Upper lobe of left lung (tissue), 6 donors: ENCODE data around the gene KCNIP4. TPM values are rescaled to one million over a fixed set of nuclear protein-coding genes. Genes with fewer than 3 reads are reported as not detected.

Experiments used
- ATAC-seq, 2 donors: fragments of 200-7000 bp; cut with Tn5 transposase; one replicate each; pipeline ENCODE4 v1.9.1; 2022; ENCODE audit warnings: mild to moderate bottlenecking in 2 of 2, moderate library complexity in 2 of 2; ENCODE audit not compliant: low FRiP score in 2 of 2
- DNase-seq, 2 donors: peaks; one replicate each; pipeline ENCODE4 v3.0.0-alpha.2; 2019 to 2020
- H3K27ac ChIP-seq, 4 donors: fragments of 200-600 bp; sonication (generic); one replicate each; pipeline ENCODE4 v1.5.1; 2016 to 2019
- H3K27me3 ChIP-seq, 4 donors: fragments of 200-600 bp; sonication (generic); one replicate each; pipeline ENCODE4 v1.5.1; 2017 to 2019
- H3K36me3 ChIP-seq, 4 donors: fragments of 200-600 bp; sonication (generic); one replicate each; pipeline ENCODE4 v1.5.1; 2016 to 2019
- H3K4me1 ChIP-seq, 4 donors: fragments of 200-600 bp; sonication (generic); one replicate each; pipeline ENCODE4 v1.5.1; 2018 to 2019
- H3K4me3 ChIP-seq, 4 donors: fragments of 200-600 bp; sonication (generic); one replicate each; pipeline ENCODE4 v1.5.1; 2017 to 2019; ENCODE audit warnings: mild to moderate bottlenecking in 2 of 4, moderate library complexity in 1 of 4
- H3K9me3 ChIP-seq, 4 donors: fragments of 200-600 bp; sonication (generic); one replicate each; pipeline ENCODE4 v1.5.1; 2018 to 2019
- EP300 ChIP-seq, 4 donors: sonication (generic); formaldehyde crosslinking; IDR thresholded peaks; one replicate each; pipeline ENCODE4 v1.5.1; 2017; ENCODE audit warnings: antibody characterized with exemption in 4 of 4, control low read depth in 2 of 4
- POLR2A ChIP-seq, 4 donors: fragments of 450-650 bp; IDR thresholded peaks; one replicate each; pipeline ENCODE4 v1.5.1; 2016 to 2017; ENCODE audit warnings: antibody characterized with exemption in 4 of 4, mild to moderate bottlenecking in 2 of 4
- POLR2AphosphoS5 ChIP-seq, 2 donors: sonication (generic); formaldehyde crosslinking; IDR thresholded peaks; one replicate each; pipeline ENCODE4 v1.5.1; 2017; ENCODE audit warnings: antibody characterized with exemption in 2 of 2
- WGBS, 2 donors: methylation state at CpG; one replicate each; pipeline ENCODE4 v1.1.5; 2017 to 2018; 5-methylcytosine and 5-hydroxymethylcytosine counted together
- total RNA-seq, 6 donors: library from RNA; depleted of rRNA in 4 of 6; stranded (reverse); fragments of >200 nt in 4 of 6; gene quantifications; one replicate each; pipeline versions ENCODE4 v1.1.0 to v1.2.1, GENCODE V29; 2016 to 2021
- TF ChIP-seq, protein P1 (sequence below), 6 experiments: fragments of 450-650 bp in 4 of 6; fragments of 200-600 bp in 2 of 6; sonication (generic) in 2 of 6; IDR thresholded peaks; one replicate each; pipeline ENCODE4 v1.5.1; 2016 to 2019; ENCODE audit warnings: antibody characterized with exemption in 6 of 6
- donor health status: DM: no; HTN: no; CAD: no; lungs with moderate emphysema.
- donor health status: DM: no; HTN: yes; CAD: no; lungs with severe emphysema.

Gene KCNIP4
- total RNA-seq, 6 donors from 2014 or later = 0.20 TPM; not detected in 5

- Histone ChIP-seq H3K4me3 (no peak overlapping the region), H3K27me3 (no peaks in the 10 kb centered on the region), H3K27ac (no peak overlapping the region), H3K36me3 (no peaks in the 10 kb centered on the region), H3K4me1 (no peaks in the 10 kb centered on the region), H3K9me3 (no peaks in the 10 kb centered on the region)
- DNase-seq (no peak), ATAC-seq (no peak)
- TF ChIP-seq, protein P1, sequence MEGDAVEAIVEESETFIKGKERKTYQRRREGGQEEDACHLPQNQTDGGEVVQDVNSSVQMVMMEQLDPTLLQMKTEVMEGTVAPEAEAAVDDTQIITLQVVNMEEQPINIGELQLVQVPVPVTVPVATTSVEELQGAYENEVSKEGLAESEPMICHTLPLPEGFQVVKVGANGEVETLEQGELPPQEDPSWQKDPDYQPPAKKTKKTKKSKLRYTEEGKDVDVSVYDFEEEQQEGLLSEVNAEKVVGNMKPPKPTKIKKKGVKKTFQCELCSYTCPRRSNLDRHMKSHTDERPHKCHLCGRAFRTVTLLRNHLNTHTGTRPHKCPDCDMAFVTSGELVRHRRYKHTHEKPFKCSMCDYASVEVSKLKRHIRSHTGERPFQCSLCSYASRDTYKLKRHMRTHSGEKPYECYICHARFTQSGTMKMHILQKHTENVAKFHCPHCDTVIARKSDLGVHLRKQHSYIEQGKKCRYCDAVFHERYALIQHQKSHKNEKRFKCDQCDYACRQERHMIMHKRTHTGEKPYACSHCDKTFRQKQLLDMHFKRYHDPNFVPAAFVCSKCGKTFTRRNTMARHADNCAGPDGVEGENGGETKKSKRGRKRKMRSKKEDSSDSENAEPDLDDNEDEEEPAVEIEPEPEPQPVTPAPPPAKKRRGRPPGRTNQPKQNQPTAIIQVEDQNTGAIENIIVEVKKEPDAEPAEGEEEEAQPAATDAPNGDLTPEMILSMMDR (IDR thresholded peaks at IDR 0.05) = no peak
- TF ChIP-seq POLR2AphosphoS5 (IDR thresholded peaks at IDR 0.05) (no peak), POLR2A (IDR thresholded peaks at IDR 0.05) (no peak), EP300 (IDR thresholded peaks at IDR 0.05) (no peak)
These were observed 238.8 kb downstream of the KCNIP4 start for GRCh38 chr4:21709761-21710160.

- ATAC-seq (no peak), DNase-seq (no peak)
- Histone ChIP-seq H3K9me3 (no peaks in the 10 kb centered on the region), H3K36me3 (no peaks in the 10 kb centered on the region), H3K27me3 (no peaks in the 10 kb centered on the region), H3K27ac (no peak overlapping the region), H3K4me1 (no peaks in the 10 kb centered on the region), H3K4me3 (no peak overlapping the region)
- TF ChIP-seq EP300 (IDR thresholded peaks at IDR 0.05) = no peak
- WGBS, 2 donors = 65 to 70% methylated on average over 1 of the region's 1 CpG
These were observed 239.5 kb downstream of the KCNIP4 start for GRCh38 chr4:21709031-21709430.

GRCh38 chr4:21699446-21699845, 249.1 kb downstream of the KCNIP4 start:
- no peaks in the 10 kb centered on the region for H3K9me3 ChIP-seq
- H3K27ac ChIP-seq = no peak overlapping the region
- no peaks in the 10 kb centered on the region for H3K27me3 ChIP-seq
- H3K4me1 ChIP-seq = no peaks in the 10 kb centered on the region
- no peak overlapping the region for H3K4me3 ChIP-seq
- no peak for DNase-seq
- WGBS, 2 donors = 42 to 43% methylated on average over 4 of the region's 4 CpGs
- no peak for ATAC-seq
- TF ChIP-seq POLR2AphosphoS5 (IDR thresholded peaks at IDR 0.05) (no peak), POLR2A (IDR thresholded peaks at IDR 0.05) (no peak), EP300 (IDR thresholded peaks at IDR 0.05) (no peak)
- TF ChIP-seq, protein P1 (IDR thresholded peaks at IDR 0.05) = no peak
- H3K36me3 ChIP-seq = no peaks in the 10 kb centered on the region

DNA sequence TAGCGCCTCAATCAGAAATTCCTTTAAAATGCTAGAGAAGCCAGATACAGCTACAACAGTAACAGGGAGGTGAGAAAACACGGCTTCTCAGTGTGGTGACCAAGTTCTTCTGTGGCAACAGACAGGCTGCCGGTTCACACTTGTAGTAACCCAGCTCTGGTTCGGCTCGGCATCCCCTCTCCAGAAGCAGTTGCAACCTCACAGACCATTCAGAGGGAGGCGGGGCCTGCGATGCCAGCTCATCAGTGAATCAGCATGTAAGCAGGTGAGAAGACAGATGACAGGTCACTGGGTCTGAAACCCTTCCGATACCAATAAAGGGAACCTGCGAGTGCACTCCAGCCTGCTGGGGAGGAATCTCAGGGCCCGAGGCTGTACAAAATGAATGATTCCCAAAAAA, 251.0 kb downstream of the KCNIP4 start:
- no peak overlapping the region for H3K4me3 ChIP-seq
- H3K36me3 ChIP-seq = no peaks in the 10 kb centered on the region
- TF ChIP-seq EP300 (IDR thresholded peaks at IDR 0.05) (no peak), POLR2AphosphoS5 (IDR thresholded peaks at IDR 0.05) (no peak), POLR2A (IDR thresholded peaks at IDR 0.05) (no peak)
- TF ChIP-seq, protein P1 (IDR thresholded peaks at IDR 0.05) = no peak
- no peaks in the 10 kb centered on the region for H3K27me3 ChIP-seq
- H3K9me3 ChIP-seq = no peaks in the 10 kb centered on the region
- DNase-seq (no peak), ATAC-seq (no peak)
- no peak overlapping the region for H3K27ac ChIP-seq
- no peaks in the 10 kb centered on the region for H3K4me1 ChIP-seq
- WGBS, 2 donors = 19 to 25% methylated on average over 10 of the region's 10 CpGs

- no peaks in the 10 kb centered on the region for H3K4me1 ChIP-seq
- no peak overlapping the region for H3K4me3 ChIP-seq
- no peaks in the 10 kb centered on the region for H3K27me3 ChIP-seq
- no peak for DNase-seq
- TF ChIP-seq, protein P1 (IDR thresholded peaks at IDR 0.05) = no peak
- TF ChIP-seq EP300 (IDR thresholded peaks at IDR 0.05) (no peak), POLR2A (IDR thresholded peaks at IDR 0.05) (no peak), POLR2AphosphoS5 (IDR thresholded peaks at IDR 0.05) (no peak)
- no peaks in the 10 kb centered on the region for H3K36me3 ChIP-seq
- H3K9me3 ChIP-seq = no peaks in the 10 kb centered on the region
- H3K27ac ChIP-seq = no peak overlapping the region
- ATAC-seq = no peak
- WGBS, 2 donors = 39 to 79% methylated on average over 4 of the region's 4 CpGs
These were observed 253.4 kb downstream of the KCNIP4 start for GRCh38 chr4:21695141-21695540.
